GM12878 (cell line): ENCODE measurements around the gene MILR1. TPM values are rescaled to one million over a fixed set of nuclear protein-coding genes. Genes with fewer than 3 reads are reported as not detected.

Experiments used
- ASH2L ChIP-seq: fragments of 300-600, 200-600 bp; sonication (generic); IDR thresholded peaks from 2 replicates; pipeline ENCODE4 v1.6.1; 2017; ENCODE audit warnings: low read depth, mild to moderate bottlenecking, borderline replicate concordance
- HCFC1 ChIP-seq: fragments of 150-350 bp; IDR thresholded peaks from 2 replicates; pipeline ENCODE4 v1.6.1; 2014; ENCODE audit warnings: low read length
- MTA2 ChIP-seq: fragments of 450-650 bp; IDR thresholded peaks from 2 replicates; pipeline ENCODE4 v1.6.1; 2016; ENCODE audit warnings: low read depth, mild to moderate bottlenecking, moderate library complexity
- NBN ChIP-seq: fragments of 450-650 bp; IDR thresholded peaks from 2 replicates; pipeline ENCODE4 v1.6.1; 2016
- RFX5 ChIP-seq: IDR thresholded peaks from 2 replicates; pipeline ENCODE4 v1.6.1; 2011; ENCODE audit warnings: low read depth, low read length, improper control_type of control experiment
- RUNX3 ChIP-seq: IDR thresholded peaks from 2 replicates; pipeline ENCODE4 v1.6.1; 2012; ENCODE audit warnings: low read length, inconsistent platforms
- TBL1XR1 ChIP-seq: IDR thresholded peaks from 2 replicates; pipeline ENCODE4 v1.6.1; 2012; ENCODE audit warnings: low read depth, low read length, improper control_type of control experiment
- TCF7 ChIP-seq: IDR thresholded peaks from 2 replicates; pipeline ENCODE4 v1.6.1; 2014; ENCODE audit warnings: antibody characterized with exemption, borderline replicate concordance
- polyA plus RNA-seq, 11 experiments: library from polyadenylated mRNA; depleted of rRNA in 4 of 11; unstranded in 6 of 11; stranded (reverse) in 5 of 11; fragments of >200 nt; fragmentation: Nextera tagmentation in 4 of 11; fragmentation: Illumina TruSeq in 1 of 11; extraction: Ambion mirVana in 4 of 11; extraction: Trizol in 1 of 11; gene quantifications; 1 replicate in 1 of 11; 2 replicates in 10 of 11; pipeline versions ENCODE4 v1.2.1 to v1.2.3, GENCODE V29; 2011 to 2016; ENCODE audit warnings: inconsistent platforms in 2 of 11, missing spikeins in 2 of 11, low read depth in 1 of 11
- total RNA-seq, 4 experiments: library from RNA; depleted of rRNA in 3 of 4; stranded (reverse); fragments of >200 nt in 3 of 4; fragmentation: Illumina TruSeq in 1 of 4; extraction: Trizol in 1 of 4; gene quantifications; 2 replicates each; pipeline versions ENCODE4 v1.2.1 to v1.2.3, GENCODE V29; 2013 to 2021
- TF ChIP-seq, protein P1 (sequence below): fragments of 450-650 bp; formaldehyde crosslinking; IDR thresholded peaks from 2 replicates; pipeline ENCODE4 v1.4.0; 2020; ENCODE audit warnings: mild to moderate bottlenecking, moderate library complexity
- TF ChIP-seq, protein P2 (sequence below): fragments of 450-650 bp; IDR thresholded peaks from 2 replicates; pipeline ENCODE4 v1.6.1; 2018; ENCODE audit warnings: borderline replicate concordance, mild to moderate bottlenecking; ENCODE audit not compliant: partially characterized antibody

The MILR1 gene
- total and polyA plus RNA-seq, 10 of the 15 experiments (the other 5 are each of a cell fraction or from before 2014, with no cell fraction given), result 2.0 to 47.2 (median 17.2) TPM

DNA sequence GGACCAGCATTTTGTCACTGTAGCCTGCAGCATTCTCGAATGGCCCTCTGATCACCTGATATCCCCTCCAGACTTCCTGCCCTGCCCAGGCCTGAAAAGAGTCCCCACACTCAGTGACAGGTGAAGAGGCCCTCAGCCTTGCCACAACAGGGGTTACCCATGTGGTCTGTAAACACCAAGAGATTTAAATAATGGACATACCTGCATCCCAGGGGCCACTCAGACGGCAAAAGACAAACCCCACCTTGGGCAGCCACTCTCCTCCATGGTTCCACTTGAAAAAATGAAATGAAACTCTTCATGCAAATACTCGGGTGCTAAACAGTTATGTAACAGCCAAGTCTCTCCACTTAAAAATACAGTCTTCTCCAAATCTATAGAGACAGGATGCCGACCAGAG, 35.4 kb upstream of the MILR1 start (continued):
- TF ChIP-seq, protein P1, sequence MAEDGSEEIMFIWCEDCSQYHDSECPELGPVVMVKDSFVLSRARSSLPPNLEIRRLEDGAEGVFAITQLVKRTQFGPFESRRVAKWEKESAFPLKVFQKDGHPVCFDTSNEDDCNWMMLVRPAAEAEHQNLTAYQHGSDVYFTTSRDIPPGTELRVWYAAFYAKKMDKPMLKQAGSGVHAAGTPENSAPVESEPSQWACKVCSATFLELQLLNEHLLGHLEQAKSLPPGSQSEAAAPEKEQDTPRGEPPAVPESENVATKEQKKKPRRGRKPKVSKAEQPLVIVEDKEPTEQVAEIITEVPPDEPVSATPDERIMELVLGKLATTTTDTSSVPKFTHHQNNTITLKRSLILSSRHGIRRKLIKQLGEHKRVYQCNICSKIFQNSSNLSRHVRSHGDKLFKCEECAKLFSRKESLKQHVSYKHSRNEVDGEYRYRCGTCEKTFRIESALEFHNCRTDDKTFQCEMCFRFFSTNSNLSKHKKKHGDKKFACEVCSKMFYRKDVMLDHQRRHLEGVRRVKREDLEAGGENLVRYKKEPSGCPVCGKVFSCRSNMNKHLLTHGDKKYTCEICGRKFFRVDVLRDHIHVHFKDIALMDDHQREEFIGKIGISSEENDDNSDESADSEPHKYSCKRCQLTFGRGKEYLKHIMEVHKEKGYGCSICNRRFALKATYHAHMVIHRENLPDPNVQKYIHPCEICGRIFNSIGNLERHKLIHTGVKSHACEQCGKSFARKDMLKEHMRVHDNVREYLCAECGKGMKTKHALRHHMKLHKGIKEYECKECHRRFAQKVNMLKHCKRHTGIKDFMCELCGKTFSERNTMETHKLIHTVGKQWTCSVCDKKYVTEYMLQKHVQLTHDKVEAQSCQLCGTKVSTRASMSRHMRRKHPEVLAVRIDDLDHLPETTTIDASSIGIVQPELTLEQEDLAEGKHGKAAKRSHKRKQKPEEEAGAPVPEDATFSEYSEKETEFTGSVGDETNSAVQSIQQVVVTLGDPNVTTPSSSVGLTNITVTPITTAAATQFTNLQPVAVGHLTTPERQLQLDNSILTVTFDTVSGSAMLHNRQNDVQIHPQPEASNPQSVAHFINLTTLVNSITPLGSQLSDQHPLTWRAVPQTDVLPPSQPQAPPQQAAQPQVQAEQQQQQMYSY (CRISPR knock-in tag), result no peak
- TF ChIP-seq NBN (peak; percentile 45; the same call in 1 of the 2 replicates), TBL1XR1 (no peak), HCFC1 (no peak), RFX5 (no peak), RUNX3 (peak; percentile 54; the same call in 1 of the 2 replicates), ASH2L (no peak), TCF7 (no peak), MTA2 (peak; percentile 35; the same call in 1 of the 2 replicates)
- TF ChIP-seq, protein P2, sequence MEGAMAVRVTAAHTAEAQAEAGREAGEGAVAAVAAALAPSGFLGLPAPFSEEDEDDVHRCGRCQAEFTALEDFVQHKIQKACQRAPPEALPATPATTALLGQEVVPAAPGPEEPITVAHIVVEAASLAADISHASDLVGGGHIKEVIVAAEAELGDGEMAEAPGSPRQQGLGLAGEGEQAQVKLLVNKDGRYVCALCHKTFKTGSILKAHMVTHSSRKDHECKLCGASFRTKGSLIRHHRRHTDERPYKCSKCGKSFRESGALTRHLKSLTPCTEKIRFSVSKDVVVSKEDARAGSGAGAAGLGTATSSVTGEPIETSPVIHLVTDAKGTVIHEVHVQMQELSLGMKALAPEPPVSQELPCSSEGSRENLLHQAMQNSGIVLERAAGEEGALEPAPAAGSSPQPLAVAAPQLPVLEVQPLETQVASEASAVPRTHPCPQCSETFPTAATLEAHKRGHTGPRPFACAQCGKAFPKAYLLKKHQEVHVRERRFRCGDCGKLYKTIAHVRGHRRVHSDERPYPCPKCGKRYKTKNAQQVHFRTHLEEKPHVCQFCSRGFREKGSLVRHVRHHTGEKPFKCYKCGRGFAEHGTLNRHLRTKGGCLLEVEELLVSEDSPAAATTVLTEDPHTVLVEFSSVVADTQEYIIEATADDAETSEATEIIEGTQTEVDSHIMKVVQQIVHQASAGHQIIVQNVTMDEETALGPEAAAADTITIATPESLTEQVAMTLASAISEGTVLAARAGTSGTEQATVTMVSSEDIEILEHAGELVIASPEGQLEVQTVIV, result no peak
